Retinal pigment epithelial cell (primary cell): ENCODE results near the gene TRIM62.

Experiments used
- DNase-seq: peaks from one replicate; pipeline ENCODE4 v3.0.0-alpha.2; 2010; ENCODE audit warnings: low read depth
- H3K4me3 ChIP-seq: 2 replicates; pipeline ENCODE4 v1.5.1; 2011; ENCODE audit warnings: mild to moderate bottlenecking, low read length, control low read depth, moderate library complexity
- TF ChIP-seq, protein P1 (sequence below): conservative IDR thresholded peaks from 2 replicates; pipeline ENCODE4 v1.5.1; 2011; ENCODE audit warnings: low read depth, low read length, control low read depth, inconsistent platforms

The TRIM62 gene

GRCh38 chr1:33159577-33159976 lies 22.3 kb downstream of the TRIM62 start:
- H3K4me3 ChIP-seq, result no peak overlapping the region
- no peak for DNase-seq
- TF ChIP-seq, protein P1, sequence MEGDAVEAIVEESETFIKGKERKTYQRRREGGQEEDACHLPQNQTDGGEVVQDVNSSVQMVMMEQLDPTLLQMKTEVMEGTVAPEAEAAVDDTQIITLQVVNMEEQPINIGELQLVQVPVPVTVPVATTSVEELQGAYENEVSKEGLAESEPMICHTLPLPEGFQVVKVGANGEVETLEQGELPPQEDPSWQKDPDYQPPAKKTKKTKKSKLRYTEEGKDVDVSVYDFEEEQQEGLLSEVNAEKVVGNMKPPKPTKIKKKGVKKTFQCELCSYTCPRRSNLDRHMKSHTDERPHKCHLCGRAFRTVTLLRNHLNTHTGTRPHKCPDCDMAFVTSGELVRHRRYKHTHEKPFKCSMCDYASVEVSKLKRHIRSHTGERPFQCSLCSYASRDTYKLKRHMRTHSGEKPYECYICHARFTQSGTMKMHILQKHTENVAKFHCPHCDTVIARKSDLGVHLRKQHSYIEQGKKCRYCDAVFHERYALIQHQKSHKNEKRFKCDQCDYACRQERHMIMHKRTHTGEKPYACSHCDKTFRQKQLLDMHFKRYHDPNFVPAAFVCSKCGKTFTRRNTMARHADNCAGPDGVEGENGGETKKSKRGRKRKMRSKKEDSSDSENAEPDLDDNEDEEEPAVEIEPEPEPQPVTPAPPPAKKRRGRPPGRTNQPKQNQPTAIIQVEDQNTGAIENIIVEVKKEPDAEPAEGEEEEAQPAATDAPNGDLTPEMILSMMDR, result no peak

- H3K4me3 ChIP-seq, result no peak overlapping the region
- TF ChIP-seq, protein P1, result no peak
- no peak for DNase-seq
Observed at GRCh38 chr1:33158366-33158765, 23.5 kb downstream of the TRIM62 start.

GRCh38 chr1:33157131-33157530 lies 24.7 kb downstream of the TRIM62 start:
- TF ChIP-seq, protein P1, result no peak
- H3K4me3 ChIP-seq, result no peak overlapping the region
- DNase-seq, result no peak

DNA sequence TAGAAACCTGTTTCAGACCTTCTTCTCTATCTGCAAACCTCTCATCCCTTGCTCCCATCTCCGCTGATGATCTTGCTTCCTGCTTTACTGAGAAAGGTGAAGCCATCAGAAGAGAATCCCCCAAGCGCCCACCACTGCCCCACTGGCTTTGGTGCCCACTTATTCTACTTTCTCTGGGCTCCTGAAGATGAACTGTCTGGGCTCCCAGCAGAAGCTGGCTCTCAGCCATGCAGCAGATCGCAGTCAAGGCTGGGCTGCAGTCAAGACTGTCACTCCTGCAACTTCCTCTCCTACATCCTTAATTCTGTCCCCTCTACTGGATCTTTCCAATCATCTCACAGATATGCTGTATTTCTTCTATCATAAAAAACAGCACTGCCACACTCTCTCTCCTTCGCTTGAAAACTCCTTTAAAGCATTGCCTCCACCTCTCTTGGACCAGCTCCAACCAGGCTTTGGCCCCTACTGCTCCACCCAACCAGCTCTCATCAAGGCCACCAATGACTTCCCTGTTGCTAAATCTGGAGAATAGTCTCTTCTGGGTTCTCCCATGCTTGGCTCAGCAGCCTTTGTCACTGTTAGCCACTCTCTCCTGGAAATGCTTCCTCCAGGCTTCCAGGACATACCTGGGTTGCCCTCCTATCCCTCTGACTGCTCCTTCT lies 25.8 kb downstream of the TRIM62 start:
- no peak for DNase-seq
- no peak overlapping the region for H3K4me3 ChIP-seq
- TF ChIP-seq, protein P1, result no peak

DNA sequence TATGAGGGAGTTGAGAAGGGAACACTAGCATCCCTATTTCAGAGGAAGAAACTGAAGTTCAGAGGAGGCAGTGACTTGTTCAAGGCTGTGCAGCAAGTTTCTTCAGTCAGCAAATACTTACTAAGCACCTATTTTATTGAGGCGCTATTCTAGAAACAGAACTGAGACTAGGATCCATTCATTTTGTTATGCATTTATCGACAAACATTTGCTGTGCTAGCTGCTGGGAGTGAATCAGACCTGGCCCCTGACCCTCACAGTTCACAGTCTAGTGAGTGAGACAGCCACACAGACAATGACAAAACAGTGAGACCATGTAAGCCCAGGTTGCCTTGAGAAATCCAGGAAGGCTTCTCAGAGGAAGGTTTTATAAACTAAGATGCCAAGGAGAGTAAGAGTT lies 28.2 kb downstream of the TRIM62 start:
- H3K4me3 ChIP-seq, result no peak overlapping the region
- DNase-seq, result no peak
- TF ChIP-seq, protein P1, result no peak

- TF ChIP-seq, protein P1, result no peak
- no peak overlapping the region for H3K4me3 ChIP-seq
- DNase-seq, result no peak
Observed at GRCh38 chr1:33152685-33153432, 29.0 kb downstream of the TRIM62 start.

GRCh38 chr1:33151116-33151515 lies 30.7 kb downstream of the TRIM62 start:
- DNase-seq, result no peak
- TF ChIP-seq, protein P1, result no peak
- H3K4me3 ChIP-seq, result no peak overlapping the region
